K562 (cell line): Measurements from ENCODE around the gene HNRNPF. TPM values are rescaled to one million over a fixed set of nuclear protein-coding genes. Genes with fewer than 3 reads are reported as not detected.

Experiments used
- EP300 ChIP-seq: IDR thresholded peaks from 2 replicates; pipeline ENCODE4 v1.6.1; 2012; ENCODE audit warnings: low read length, improper control_type of control experiment
- IFI16 ChIP-seq: fragments of 250-450 bp; sonication (Bioruptor Pico); IDR thresholded peaks from 2 replicates; pipeline ENCODE4 v2.1.2; 2022; ENCODE audit warnings: mild to moderate bottlenecking, inconsistent platforms
- IRF9 ChIP-seq: fragments of 450-650 bp; IDR thresholded peaks from 2 replicates; pipeline ENCODE4 v1.6.1; 2016; ENCODE audit warnings: missing biosample characterization, missing genetic modification characterization
- NBN ChIP-seq: fragments of 450-650 bp; IDR thresholded peaks from 2 replicates; pipeline ENCODE4 v1.6.1; 2016; ENCODE audit warnings: low read depth, mild to moderate bottlenecking
- ZNF311 ChIP-seq: fragments of 250-450 bp; sonication (Bioruptor Pico); IDR thresholded peaks from 2 replicates; pipeline ENCODE4 v1.4.0; 2020; ENCODE audit warnings: mild to moderate bottlenecking, moderate library complexity
- polyA plus RNA-seq, 8 experiments: library from polyadenylated mRNA; depleted of rRNA in 4 of 8; stranded (reverse) in 5 of 8; unstranded in 3 of 8; fragments of >200 nt; fragmentation: Nextera tagmentation in 2 of 8; fragmentation: Illumina TruSeq in 1 of 8; extraction: Ambion mirVana in 2 of 8; extraction: Trizol in 1 of 8; gene quantifications; 2 replicates each; pipeline versions ENCODE4 v1.2.1 to v1.2.3, GENCODE V29; 2011 to 2014; ENCODE audit warnings: inconsistent platforms in 1 of 8, missing spikeins in 1 of 8
- total RNA-seq, 7 experiments: library from RNA; depleted of rRNA in 6 of 7; stranded (reverse); fragments of >200 nt in 6 of 7; fragmentation: Illumina TruSeq in 2 of 7; extraction: Trizol in 2 of 7; gene quantifications; 2 replicates each; pipeline versions ENCODE4 v1.2.1 to v1.2.3, GENCODE V29; 2011 to 2021; ENCODE audit warnings: low replicate concordance in 1 of 7
- TF ChIP-seq, protein P1 (sequence below): fragments of 450-650 bp; formaldehyde crosslinking; conservative IDR thresholded peaks from 2 replicates; pipeline ENCODE4 v1.4.0; 2022; ENCODE audit warnings: mild to moderate bottlenecking, missing genetic modification characterization
- TF ChIP-seq, protein P2 (sequence below): fragments of 250-450 bp; sonication (Bioruptor Pico); IDR thresholded peaks from 2 replicates; pipeline ENCODE4 v1.8.0; 2022; ENCODE audit warnings: inconsistent platforms

The HNRNPF gene
- total and polyA plus RNA-seq, 9 of the 15 experiments (the other 6 are each of a cell fraction or from before 2014, with no cell fraction given), result 192 to 489 (median 416) TPM

GRCh38 chr10:43409385-43410109 is 561 bp upstream of the HNRNPF start (continued):
- TF ChIP-seq IRF9 (tag) (0 out of 2 replicates have a peak, but pooled peaks have one; percentile 27), NBN (no peak), EP300 (no peak), IFI16 (no peak), ZNF311 (CRISPR knock-in tag) (peak; percentile 79; the same call in 1 of the 2 replicates)
- TF ChIP-seq, protein P1, sequence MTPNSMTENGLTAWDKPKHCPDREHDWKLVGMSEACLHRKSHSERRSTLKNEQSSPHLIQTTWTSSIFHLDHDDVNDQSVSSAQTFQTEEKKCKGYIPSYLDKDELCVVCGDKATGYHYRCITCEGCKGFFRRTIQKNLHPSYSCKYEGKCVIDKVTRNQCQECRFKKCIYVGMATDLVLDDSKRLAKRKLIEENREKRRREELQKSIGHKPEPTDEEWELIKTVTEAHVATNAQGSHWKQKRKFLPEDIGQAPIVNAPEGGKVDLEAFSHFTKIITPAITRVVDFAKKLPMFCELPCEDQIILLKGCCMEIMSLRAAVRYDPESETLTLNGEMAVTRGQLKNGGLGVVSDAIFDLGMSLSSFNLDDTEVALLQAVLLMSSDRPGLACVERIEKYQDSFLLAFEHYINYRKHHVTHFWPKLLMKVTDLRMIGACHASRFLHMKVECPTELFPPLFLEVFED, result peak; percentile 55; the same call in 1 of the 2 replicates
- TF ChIP-seq, protein P2, sequence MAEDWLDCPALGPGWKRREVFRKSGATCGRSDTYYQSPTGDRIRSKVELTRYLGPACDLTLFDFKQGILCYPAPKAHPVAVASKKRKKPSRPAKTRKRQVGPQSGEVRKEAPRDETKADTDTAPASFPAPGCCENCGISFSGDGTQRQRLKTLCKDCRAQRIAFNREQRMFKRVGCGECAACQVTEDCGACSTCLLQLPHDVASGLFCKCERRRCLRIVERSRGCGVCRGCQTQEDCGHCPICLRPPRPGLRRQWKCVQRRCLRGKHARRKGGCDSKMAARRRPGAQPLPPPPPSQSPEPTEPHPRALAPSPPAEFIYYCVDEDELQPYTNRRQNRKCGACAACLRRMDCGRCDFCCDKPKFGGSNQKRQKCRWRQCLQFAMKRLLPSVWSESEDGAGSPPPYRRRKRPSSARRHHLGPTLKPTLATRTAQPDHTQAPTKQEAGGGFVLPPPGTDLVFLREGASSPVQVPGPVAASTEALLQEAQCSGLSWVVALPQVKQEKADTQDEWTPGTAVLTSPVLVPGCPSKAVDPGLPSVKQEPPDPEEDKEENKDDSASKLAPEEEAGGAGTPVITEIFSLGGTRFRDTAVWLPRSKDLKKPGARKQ (CRISPR knock-in tag), result peak; percentile 94
